Left renal pelvis (tissue), 4 donors: ENCODE data around the gene STPG1. TPM values are rescaled to one million over a fixed set of nuclear protein-coding genes. Genes with fewer than 3 reads are reported as not detected.

Source experiments
- DNase-seq, 4 donors: peaks; one replicate each; pipeline ENCODE4 v3.0.0-alpha.2; 2013; ENCODE audit warnings: low read depth in 4 of 4, low spot score in 3 of 4
- polyA plus RNA-seq, 4 donors: library from polyadenylated mRNA; unstranded; fragments of 120-200 nt; gene quantifications; one replicate each; pipeline ENCODE4 v1.2.1, GENCODE V29; 2013; ENCODE audit not compliant: insufficient read length in 4 of 4

The STPG1 gene
- polyA plus RNA-seq, 4 donors, result 7.7 to 13.4 (median 11.6) TPM

DNA sequence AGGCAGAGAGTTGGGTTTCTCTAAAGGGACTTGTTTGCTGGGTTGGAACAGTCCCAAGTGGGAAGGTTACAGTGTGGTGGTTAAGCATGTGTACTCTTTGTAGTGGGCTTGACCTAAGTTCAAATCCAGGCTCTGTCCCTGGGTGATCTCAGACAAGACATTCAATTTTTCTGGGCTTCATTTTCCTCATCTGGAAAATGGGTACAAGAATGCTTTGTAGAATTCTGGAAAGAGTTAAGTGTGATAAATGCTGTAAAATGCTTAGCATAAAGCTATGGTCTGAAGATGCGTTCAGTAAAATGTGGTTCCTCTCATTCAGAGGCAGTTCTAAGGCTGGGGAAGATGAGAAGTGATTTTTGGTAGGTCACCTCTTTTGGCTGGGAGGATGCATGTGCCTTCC lies 93.6 kb downstream of the STPG1 start:
- no peak for DNase-seq

DNA sequence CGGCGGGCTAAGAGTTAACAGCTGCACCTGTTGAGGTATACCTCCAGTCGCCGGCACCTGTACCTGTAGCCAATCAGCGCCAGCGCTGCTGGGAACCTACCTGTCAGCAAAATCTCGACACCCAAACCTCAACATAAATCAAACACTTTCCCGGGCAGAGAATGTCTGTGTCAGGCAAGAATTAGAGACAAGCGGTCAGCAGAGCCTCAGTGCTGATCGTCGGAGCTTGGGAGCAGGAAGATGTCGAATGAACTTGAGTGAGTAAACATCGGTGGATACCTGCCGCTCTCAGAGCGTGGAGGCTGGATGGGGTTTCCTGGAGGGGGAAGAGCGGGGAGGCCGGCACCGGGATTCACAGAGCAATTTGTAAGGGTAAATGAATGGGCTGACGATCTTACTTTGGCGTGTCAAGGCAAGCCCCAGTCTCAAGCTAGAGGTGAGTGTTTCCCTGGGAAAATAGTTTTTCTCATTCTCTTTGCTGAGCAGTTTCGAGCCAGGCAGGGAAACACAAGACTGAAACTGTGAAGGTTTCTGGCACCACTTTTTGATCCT lies 94.2 kb downstream of the STPG1 start, which contains the start of gene GRHL3:
GRHL3 (plus strand) TSS at position 46 of the 552 bp plus-strand sequence; CDS start at position 241, 195 bp downstream.
- no peak for DNase-seq

DNA sequence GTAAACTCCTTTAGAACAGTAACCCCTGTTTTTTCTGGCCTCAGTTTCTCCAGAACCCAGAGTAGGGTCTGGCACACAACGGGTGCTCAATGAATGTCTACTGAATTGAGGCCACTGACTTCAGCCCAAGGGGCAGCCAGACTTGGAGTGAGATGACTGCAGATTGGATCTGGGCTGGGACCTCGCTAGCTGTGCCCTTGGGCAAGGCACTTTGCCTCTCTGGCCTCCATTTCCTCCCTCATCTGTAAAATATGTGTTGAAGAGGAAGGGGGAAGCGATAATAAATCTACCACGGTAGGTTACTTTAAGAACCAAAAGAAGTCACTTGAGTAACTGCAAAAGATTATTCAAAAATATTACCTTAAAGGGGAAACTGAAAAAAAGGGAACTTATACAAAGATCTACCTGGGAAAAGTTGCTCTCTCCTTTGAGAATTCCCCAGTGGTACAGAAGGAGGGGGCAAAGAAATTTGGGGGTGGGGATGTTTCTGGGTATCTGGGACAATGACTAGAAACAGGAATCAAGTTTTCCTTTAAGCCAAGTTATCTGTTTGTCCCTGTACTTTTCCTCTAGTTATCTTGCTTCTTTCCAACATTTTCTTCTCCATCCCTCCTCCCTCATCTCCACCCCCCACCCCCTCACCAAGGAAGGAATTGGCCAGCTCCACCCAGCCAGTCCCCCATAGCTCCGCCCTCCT lies 94.8 kb downstream of the STPG1 start:
- DNase-seq, result no peak

DNA sequence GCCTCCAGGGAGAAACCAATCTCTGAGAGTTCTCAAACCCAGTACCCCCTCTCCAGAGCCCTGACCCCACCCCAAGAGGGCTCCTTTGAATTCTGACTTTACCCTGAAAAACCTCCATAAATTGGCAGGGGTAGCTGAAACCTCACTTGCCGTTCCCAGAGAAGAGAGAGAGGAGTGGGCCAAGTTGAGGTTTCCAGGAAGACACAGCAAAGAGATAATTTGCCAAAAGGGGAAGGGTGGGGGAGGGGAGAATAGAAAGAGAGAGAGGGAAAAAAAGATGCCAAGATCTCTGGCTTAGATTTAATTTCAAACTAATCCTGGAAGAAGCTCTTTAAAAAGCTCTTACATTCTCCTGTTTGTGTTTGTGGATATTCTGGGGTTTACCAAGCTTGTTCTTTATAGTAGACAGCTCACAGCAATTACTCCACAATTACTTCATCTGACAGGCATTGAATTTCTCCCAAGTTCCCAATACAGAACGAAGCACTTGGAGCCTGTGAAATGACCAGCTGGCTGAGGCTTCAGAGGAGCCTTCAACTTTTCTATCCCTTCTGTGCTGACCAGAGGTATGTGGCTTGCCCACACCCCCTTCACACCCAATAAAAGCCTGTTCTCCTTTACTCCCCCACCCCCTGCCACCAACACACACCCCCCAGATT lies 95.5 kb downstream of the STPG1 start:
- DNase-seq, result no peak

DNA sequence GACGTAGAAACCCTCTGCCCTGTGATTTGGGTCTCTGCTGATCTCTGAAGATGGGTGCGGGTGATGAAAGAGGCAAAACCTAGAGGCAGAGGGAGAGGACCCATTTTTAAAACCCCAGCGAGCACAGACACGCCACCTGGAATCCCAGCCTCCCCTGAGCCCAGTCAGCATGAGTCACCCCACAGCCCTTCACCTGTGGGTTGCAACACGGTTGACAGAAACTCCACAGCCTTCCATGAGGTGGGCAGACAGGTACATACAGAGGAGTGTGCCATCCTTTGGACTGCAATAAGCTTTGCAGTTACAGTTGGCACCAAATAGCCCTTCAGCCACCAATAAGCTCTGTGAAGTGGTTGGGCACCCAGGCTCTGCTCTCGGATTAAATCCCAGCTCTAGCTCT lies 96.5 kb downstream of the STPG1 start:
- no peak for DNase-seq

DNA sequence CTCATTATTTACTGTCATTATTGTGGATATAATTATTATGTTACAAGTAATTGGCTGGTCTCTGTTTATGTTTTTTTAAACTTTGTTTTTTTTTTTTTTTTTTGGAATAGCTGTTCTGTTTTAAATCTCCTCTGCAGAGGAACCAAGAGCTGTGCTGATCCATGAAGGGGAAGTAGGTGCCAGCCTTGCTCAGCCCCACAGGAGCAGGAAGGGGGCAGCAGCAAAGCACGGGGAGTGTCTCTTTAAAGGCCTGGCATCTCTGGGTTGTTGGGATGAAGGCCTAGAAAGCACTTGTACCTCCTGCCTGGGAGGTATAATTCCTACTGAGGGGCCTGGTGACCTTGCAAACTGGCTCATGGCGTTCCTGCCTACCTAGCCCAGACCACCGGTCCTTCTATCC lies 96.9 kb downstream of the STPG1 start:
- DNase-seq, result no peak

DNA sequence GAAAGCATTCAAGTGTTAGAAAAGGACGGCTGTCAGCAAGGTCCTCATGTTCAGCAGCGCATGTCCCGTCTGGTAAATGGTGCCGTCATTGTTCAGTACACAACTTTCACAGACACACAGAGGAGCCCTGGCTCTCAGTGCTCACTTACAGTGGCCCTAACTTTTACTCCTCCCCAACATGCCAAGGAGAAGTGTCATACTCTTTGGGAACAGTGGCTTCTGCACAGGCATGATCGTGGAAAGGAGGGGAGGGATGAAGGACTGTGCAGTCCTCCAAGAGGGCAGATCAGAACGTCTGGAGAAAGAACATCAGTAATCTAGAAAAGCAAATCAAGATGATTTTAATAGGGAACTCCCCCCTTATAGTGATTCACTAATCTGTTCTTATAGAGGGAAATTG lies 98.2 kb downstream of the STPG1 start:
- DNase-seq, result no peak

DNA sequence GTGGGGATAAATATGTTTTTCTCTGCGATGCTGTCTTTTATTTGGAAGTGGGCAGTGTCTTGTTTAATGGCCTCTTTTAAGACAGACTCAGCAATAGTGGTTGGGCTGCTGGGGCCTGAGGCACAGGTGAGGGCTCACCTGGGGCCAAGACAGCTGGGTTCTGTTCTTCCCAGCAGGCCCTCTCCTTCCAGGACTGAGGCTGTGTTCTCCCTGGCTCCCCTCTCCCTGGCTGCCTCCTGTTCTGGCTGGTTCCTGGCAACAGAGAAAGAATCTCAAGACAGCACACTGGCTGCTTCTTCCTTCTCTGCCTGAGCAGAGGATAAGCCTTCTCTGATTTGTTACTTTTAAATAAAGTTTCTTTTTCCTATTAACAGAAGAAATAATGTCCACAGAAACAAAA lies 101.8 kb downstream of the STPG1 start:
- no peak for DNase-seq

DNA sequence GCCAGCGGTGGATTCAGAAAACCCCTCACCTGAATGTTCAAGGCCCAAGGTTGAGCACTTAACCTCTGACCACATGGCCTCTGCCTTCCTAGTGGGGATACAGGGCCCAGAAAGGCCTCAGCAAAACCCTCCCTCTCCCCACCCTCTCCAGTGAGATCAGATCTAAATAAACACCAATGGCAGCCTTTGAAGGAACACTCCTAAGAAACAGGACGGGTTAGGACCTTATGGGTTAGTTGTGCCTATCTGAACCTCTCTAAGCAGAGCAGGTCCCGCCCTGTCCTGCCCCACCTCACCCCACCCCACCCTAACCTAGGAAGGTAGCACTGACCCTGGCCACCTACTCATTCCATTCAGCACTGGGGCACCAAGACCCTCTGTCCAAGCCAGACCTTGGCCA lies 102.3 kb downstream of the STPG1 start:
- DNase-seq, result no peak

DNA sequence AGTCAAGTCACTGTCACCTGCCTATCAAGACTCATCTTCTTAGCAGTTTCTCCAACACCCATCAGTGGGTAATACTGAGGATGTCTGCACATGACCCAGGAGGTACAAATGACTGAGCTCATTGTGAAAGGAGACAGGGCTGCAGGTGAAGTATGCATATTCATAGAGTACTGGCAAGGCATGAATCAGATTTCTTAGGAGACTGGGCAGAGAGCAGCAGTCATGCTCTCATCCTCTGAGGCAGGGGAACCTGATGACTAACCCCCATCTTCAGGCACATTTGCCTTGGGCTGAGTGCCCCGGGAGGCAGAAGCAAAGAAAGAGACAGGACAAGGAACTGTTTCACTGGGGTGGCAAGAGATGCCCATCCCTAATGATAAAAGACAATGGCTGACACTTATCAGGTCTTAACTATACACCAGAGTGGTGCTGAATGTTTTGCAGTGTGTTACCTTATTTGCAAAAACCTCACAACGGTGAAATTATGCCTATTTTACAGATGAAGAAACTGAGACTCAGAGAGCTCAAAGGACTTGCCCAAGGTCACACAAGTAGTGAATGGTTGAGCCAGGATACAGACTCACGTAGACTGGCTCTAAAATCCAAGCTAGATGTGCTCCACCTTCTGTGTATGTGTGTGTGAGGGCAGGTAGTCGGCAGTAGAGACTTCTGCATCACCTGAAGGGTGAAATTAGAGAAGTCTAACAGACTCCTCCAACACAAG lies 103.7 kb downstream of the STPG1 start:
- no peak for DNase-seq

DNA sequence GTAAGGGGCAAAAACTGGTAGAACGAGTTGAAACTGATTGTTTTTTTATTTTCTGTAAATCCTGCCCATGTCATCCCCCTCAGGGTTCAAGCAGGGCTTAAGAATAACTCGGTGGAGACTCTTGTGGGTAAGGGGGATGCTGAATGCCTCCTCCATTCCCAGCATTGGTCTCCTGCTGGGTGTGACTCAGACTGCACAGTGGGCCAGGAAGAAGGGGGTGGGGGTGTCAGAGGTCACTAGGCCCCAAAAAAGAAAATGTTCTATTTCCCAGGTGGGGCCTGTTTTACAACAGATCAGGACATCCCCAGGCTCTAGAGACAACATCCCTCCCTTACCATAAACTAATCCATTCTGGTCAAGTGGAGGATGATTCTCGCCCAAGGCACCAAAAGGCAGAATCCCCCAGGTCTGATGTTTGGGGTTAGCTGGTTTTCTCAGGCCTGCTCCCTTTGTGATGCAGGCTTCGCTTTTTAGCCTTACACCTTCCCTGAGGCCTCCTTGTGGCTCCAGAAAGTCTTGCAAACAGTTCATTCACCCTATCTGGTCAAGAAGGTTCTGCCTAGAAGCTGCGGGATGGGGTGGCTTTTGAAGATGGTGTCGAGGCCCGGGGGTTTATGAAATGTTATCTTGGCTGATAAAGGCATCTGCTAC lies 105.1 kb downstream of the STPG1 start:
- DNase-seq, result no peak

Other genes with a start within 250 kb of the STPG1 start
- gene IFNLR1, start 226.5 kb downstream of the STPG1 start, polyA plus RNA-seq, result 1 to 10 TPM; 1.1 to 5.8 (median 4.6) TPM
- 10 to 100 TPM in 1 of 4 donors, 1 to 10 TPM in 2, under 1 TPM in 1; 0.22 to 11.7 (median 5.9) TPM for gene GRHL3, start 94.4 kb downstream of the STPG1 start, polyA plus RNA-seq
- 10 to 100 TPM; 17.3 to 23.4 (median 21.5) TPM for gene NIPAL3, start 2.0 kb upstream of the STPG1 start, polyA plus RNA-seq
- gene RCAN3, start 89.1 kb upstream of the STPG1 start, polyA plus RNA-seq, result 10 to 100 TPM in 1 of 4 donors, 1 to 10 TPM in 3; 7.2 to 14.9 (median 9.6) TPM
- under 1 TPM; 0.08 to 0.91 (median 0.61) TPM for gene NCMAP, start 142.3 kb upstream of the STPG1 start, polyA plus RNA-seq
- 100 to 1,000 TPM; 123 to 175 (median 148) TPM for gene SRRM1, start 229.5 kb upstream of the STPG1 start, polyA plus RNA-seq